Measurements from ENCODE around the gene RGPD5.
"Not testable (repeated sequence)": the region's sequence is repeated elsewhere in the genome, so short reads cannot be mapped to it uniquely, and the experiment has no call there.

RGPD5 gene
- 0 to 0.22 (median 0.11) reads per million in 3 experiments for total RNA-seq

- not testable (repeated sequence) for DNase-seq
These were observed at the start of gene RGPD5 for GRCh38 chr2:109794074-109794737. TSS of gene RGPD5 (plus strand) at chr2:109794305. CDS start at chr2:109794466, 161 bp downstream.

- not testable (repeated sequence) for DNase-seq
These were observed 42.5 kb upstream of the RGPD5 start for GRCh38 chr2:109751572-109751971.

GRCh38 chr2:109757163-109757824 is 36.8 kb upstream of the RGPD5 start:
- DNase-seq, result not testable (repeated sequence)

GRCh38 chr2:109760265-109761042 is 33.7 kb upstream of the RGPD5 start:
- DNase-seq, result not testable (repeated sequence)

- DNase-seq, result not testable (repeated sequence)
These were observed 33.1 kb upstream of the RGPD5 start for GRCh38 chr2:109761043-109761454.

GRCh38 chr2:109761976-109762375 is 32.1 kb upstream of the RGPD5 start:
- not testable (repeated sequence) for DNase-seq

GRCh38 chr2:109766074-109766473 is 28.0 kb upstream of the RGPD5 start:
- not testable (repeated sequence) for DNase-seq

- DNase-seq, result not testable (repeated sequence)
These were observed 27.1 kb upstream of the RGPD5 start for GRCh38 chr2:109766886-109767578.

- not testable (repeated sequence) for DNase-seq
These were observed 25.2 kb upstream of the RGPD5 start for GRCh38 chr2:109768934-109769333.

- DNase-seq, result not testable (repeated sequence)
These were observed 15.0 kb upstream of the RGPD5 start for GRCh38 chr2:109779118-109779517.

- DNase-seq, result not testable (repeated sequence)
These were observed 12.8 kb upstream of the RGPD5 start for GRCh38 chr2:109781147-109781816.

GRCh38 chr2:109782446-109782993 is 11.6 kb upstream of the RGPD5 start:
- not testable (repeated sequence) for DNase-seq

- not testable (repeated sequence) for DNase-seq
These were observed 2.4 kb upstream of the RGPD5 start for GRCh38 chr2:109791530-109792279.

- not testable (repeated sequence) for DNase-seq
These were observed 1.4 kb upstream of the RGPD5 start for GRCh38 chr2:109792659-109793058.

- not testable (repeated sequence) for DNase-seq
These were observed 77.1 kb downstream of the RGPD5 start for GRCh38 chr2:109871129-109871751.

GRCh38 chr2:109876625-109877024 is 82.5 kb downstream of the RGPD5 start:
- not testable (repeated sequence) for DNase-seq

- not testable (repeated sequence) for DNase-seq
These were observed 88.0 kb downstream of the RGPD5 start for GRCh38 chr2:109882112-109882511.

- DNase-seq, result not testable (repeated sequence)
These were observed 94.3 kb downstream of the RGPD5 start for GRCh38 chr2:109888414-109888813.

GRCh38 chr2:109889909-109890308 is 95.8 kb downstream of the RGPD5 start:
- not testable (repeated sequence) for DNase-seq

- DNase-seq, result not testable (repeated sequence)
These were observed 96.9 kb downstream of the RGPD5 start for GRCh38 chr2:109891024-109891423.
